Kasumi-1 (cell line): Measurements from ENCODE around the gene CDC42EP5.
A peak's percentile ranks its signal among the peaks of the same experiment; 100 is the strongest.
"Not testable (repeated sequence)": the region's sequence is repeated elsewhere in the genome, so short reads cannot be mapped to it uniquely, and the experiment has no call there.

Experiments
- DNase-seq, 2 experiments: peaks; one replicate each; lab custom pipeline; 2025; lab: John Stamatoyannopoulos, UW

Gene CDC42EP5

DNA sequence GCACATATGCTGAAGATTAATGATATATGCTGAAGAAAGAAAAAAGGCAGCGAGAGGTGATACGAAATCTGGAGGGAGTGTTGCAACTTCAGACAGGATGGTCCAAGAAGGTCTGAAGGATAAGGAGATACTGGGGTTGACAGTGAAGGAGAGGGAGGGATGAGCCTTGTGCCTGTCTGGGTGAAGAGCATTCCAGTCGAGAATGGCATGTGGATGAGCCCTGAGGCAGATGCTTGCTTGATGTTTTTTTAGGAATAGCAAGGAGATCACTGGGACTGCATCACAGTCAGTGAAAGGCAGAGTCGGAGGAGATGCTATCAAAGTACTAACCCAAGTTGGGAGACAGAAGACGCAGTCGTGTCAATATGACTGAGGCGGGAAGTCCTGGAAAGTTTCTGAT lies 16.2 kb upstream of the CDC42EP5 start:
- no peak for DNase-seq

DNA sequence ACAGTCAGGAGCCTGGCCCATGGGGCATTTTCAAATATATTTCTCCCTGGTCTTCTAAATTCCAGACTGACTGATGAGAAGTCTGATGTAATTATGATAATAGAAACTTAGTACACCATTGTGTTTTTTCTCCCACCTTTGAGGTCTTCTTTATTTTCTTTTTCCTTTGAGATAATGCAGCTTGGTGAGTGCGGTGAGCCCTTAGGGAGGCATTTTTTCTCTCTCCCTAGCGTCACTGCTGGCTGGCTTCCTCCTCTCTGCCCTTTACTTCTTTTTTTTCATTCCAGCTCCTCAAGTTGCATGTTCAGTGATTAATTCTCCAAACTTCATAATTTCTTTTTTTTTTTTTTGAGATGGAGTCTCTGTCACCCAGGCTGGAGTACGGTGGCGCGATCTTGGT lies 12.8 kb upstream of the CDC42EP5 start:
- peak in 1 of 2 experiments; percentile 28 for DNase-seq

DNA sequence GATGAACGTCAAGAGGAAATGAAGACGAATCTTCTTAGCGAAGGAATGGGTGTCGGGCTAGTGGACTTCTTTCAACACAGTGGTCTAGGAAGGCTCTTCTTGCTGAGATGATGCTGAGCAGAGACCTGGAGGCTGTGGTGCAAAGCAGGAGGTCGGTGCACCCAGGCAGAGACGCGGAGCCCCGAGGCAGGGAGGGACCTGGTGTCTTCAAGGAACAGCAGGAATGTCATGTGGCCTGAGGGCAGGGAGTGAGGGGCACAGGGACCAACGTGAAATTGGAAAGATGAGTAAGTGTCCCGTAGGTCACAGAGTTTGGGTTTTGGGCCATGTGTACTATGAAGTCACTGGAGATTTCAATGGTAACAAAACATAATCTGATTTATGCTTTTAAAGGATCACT lies 11.4 kb upstream of the CDC42EP5 start:
- no peak for DNase-seq

DNA sequence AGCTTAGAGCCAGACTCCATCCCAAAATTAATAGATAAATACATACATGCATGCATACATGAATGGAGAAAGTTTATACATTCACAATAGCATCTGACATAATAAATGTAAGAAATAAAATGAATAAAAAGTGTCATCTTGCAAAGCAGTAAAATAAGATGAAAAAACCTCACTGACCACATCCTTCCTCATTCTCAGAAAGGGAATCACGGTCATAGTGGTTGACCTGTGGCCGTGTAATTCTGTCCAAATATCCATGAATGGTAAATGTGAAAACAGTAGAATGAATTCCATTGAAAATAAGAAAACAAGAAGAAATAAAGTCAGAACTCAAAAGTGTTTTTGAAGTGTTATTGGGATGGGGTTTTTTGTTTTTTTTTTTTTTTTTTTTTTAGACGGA lies 9.8 kb upstream of the CDC42EP5 start:
- peak; percentile 50 to 55 for DNase-seq

DNA sequence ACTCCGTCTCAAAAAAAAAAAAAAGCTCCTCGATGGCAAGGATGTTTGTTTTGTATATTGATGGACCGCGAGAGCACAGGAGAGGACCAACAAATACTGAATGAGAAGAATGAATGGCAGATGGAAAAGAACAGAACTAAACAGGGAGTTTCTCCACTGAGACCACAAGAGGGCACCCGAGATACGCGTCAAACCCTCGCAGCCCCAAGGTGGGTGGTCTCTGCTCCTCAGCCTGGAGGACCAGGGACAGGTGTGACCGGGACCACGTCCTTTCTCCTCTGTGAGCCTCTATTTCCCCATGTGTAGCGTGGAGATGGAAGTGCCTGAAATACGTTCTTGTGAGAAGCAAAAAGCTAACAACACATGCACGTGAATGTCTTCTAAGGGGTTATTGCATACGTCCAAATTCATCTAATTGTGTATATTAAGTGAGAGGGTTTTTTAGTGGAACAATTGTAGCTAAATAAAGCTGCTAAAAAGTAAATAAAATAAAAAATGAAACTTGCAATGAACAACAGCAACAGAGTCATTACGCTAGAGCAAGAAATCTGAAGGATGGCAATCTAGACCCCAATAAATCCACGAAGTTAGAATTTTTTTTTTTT lies 8.3 kb upstream of the CDC42EP5 start:
- DNase-seq: peak; percentile 73 to 76

DNA sequence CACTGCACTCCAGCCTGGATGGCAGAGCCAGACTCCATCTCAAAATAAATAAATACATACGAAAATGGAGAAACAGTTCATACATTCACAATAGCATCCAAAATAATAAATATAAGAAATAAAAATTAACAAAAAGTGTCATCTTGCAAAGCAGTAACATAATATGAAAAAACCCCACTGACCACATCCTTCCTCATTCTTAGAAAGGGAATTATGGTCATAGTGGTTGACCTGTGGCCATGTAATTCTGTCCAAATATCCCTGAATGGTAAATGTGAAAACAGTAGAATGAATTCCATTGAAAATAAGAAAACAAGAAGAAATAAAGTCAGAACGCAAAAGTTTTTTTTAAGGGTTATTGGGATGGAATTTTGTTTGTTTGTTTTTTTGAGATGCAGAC lies 7.0 kb upstream of the CDC42EP5 start:
- peak; percentile 15 to 26 for DNase-seq

DNA sequence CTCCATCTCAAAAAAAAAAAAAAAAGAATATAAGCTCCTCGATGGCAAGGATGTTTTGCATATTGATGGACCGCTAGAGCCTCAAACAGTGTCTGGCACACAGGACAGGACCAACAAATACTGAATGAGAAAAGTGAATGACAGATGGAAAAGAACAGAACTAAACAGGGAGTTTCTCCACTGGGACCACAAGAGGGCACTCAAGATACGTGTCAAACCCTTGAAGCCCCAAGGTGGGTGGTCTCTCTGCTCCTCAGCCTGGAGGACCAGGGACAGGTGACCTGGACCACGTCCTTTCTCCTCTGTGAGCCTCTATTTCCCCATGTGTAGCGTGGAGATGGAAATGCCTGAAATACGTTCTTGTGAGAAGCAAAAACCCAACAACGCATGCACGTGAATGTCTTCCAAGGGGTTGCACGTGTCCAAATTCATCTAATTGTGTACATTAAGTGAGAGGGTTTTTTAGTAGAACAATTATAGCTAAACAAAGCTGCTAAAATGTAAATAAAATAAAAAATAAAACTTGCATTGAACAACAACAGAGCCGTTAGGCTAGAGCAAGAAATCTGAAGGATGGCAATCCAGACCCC lies 5.7 kb upstream of the CDC42EP5 start:
- peak; percentile 56 to 74 for DNase-seq

DNA sequence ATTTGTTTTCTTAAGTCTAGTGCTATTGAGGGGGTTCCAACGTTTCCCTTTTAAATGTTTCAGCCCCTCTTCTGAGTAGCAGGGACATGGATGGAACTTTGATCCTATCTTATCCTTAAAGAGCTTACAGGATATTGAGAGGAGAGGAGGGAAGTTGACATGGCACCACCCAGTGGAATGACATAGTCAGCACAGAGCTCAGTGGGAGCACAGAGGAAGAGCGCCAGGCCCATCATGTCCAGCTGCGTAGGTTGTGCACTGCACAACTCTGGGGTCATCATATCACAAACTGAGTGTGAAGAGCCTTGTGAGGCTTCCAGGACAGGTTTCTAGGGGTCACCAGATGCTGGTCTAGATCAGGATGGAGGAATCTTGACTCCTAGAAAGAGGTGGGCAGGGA lies 4.6 kb upstream of the CDC42EP5 start:
- DNase-seq: no peak

DNA sequence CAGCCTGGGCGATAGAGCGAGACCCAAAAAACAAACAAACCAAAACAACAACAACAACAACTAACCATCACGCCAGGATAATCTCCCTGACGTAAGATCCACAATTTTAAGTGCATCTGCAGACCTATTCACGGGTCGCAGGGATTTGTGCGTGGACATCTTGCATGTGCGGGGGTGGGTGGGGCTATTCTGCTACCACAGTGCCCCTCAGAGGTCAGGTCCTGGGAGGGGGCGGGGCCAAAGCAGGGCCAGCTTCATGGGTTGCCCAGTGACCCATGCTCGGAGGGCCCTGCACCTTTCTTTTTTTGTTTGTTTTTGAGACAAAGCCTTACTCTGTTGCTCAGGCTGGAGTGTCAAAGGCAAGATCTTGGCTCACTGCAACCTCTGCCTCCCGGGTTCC lies 2.6 kb upstream of the CDC42EP5 start:
- no peak for DNase-seq

DNA sequence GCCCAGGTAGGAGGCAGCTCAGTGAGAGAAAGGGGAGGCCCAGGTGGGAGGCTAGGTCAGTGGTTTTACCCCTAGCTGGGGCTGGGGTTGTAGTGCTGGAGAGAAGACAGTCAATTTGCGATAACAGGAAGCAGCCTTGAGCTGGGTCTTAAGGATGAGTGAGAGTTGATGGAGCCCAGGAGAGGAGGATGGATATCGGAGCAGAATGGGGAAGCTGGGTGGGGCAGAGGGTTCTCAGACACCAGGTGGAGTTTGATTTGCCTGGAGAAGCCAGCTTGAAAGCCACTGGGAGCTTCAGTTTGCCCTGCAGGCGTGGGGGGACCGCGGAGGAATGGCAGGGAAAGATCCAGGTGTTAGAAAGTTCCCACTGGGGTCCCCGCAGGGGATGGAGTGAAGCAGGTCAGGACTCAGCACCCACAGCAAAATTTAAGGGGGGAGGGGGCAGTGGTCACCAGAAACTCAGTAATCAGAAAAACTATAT lies 836 bp upstream of the CDC42EP5 start:
- DNase-seq: no peak

DNA sequence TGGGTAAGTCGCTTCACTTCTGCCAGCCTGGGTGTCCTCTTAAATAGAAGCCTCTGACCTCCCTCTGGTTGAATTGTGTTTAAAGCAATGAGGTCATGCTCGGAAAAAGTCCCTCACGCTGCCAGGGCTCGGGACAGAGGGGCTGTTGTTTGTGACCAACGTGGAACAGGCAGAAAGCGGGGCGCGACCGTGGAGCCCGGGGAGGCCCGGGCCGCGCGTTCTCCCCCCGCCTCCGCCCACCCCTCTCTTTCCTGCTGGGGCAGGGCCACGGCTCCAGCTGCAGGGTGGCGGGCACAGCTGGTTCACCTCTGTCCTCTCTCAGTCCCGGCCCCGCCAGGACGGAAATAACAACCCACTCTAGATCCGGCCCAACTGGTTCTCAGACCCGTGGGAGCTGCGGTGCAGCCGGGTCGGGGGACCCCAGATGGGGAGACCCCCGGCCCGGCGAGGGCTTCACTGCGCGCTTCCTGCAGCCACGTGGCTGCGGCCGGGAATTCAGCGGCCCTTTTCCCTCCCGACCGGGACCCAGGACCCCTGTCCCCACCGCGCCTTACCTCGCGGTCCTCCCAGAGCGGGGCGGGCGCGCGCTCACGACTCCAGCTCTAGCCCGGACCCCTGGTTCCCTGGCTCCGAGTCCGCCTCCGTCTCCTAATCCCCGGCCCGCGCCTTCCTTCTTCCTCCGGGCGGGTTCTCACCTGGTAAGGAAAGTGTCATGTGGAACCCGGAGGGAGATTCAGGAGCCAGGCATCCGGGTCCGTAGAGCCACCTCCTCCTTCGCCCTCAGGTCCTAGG lies 1.9 kb downstream of the CDC42EP5 start:
- no peak for DNase-seq

DNA sequence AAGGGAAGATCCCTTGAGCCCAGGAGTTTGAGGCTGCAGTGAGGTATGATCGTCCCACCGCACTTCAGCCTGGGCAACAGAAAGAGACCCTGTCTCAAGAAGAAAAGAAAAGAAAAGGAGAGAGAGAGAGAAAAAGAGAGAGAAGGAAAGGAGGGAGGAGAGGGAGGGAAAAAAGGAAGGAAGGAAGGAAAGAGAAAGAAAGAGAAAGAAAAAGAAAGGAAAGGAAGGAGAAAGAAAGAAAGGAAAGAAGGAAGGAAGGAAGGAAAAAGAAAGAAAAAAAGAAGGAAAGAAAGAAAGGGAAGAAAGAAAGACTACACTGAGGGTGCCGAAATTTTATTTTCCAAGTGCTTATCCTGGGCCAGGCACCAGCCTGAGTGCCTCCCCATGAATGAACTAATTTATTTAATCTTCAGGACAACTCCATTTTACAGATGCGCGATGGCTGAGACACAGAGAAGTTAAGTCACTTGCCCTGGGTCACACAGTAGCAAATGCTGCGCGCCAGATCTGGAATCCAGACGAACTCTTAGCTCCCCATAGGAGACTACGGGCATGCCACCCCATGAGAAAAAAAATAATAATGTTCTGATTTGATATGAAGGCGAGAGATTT lies 2.7 kb downstream of the CDC42EP5 start:
- DNase-seq: no peak

DNA sequence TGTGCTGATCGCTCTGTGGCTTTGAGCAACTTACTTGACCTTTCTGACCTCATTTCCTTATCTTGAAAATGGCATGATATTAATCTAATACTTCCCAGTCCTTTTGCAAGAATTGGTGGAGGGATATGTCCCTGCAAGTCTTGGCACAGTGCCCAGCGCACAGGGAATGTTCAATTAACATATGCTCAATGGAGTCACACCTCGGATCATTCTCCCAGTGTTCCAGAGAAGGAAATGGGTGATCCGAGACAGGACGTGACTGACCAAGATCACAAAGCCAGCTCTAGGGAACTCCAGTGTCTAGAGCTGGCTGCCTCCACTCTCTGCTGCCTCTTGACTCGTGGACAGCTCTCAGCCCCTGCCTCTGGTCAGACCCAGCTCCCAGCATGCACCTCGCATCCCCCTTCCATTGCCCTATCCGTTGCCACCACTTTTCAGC lies 3.6 kb downstream of the CDC42EP5 start:
- no peak for DNase-seq

DNA sequence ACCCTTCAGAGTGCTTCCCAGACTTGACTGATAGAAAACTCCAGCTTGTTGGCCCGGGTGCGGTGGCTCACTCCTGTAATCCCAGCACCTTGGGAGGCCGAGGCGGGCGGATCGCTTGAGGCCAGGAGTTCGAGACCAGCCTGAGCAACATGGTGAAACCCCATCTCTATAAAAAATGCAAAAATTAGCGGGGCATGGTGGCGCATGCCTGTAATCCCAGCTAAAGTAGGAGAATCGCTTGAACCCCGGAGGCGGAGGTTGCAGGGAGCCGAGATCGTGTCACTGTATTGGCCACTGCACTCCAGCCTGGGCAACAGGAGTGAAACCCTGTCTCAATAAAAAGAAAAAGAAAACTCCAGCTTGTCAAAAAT lies 7.0 kb downstream of the CDC42EP5 start:
- not testable (repeated sequence) for DNase-seq

DNA sequence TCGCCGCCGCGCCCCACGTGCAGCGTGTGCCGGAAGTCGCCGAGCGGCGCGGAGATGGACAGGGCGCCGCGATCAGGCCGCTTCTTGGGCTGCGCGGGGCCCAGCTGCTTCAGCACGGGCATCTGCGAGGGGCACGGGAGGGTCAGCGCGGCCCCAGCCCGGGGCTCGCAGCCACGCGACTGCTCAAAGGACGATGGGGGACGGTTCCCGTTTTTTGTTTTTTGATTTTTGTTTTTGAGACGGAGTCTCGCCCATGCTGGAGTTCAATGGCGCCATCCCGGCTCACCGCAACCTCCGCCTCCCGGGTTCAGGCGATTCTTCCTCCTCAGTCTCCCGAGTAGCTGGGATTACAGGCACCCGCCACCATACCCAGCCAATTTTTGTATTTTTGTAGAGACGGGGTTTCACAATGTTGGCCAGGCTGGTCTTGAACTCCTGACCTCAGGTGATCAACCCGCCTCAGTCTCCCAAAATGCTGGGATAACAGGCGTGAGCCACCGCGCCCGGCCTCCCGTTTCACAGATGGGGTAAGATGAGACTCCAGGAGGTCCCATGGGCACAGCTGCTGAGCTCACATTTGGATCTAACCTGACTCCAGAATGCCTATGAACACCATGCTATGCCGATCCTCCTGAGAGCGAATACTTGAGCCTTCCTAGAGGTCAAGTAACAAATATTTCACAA lies 7.5 kb downstream of the CDC42EP5 start:
- no peak for DNase-seq

DNA sequence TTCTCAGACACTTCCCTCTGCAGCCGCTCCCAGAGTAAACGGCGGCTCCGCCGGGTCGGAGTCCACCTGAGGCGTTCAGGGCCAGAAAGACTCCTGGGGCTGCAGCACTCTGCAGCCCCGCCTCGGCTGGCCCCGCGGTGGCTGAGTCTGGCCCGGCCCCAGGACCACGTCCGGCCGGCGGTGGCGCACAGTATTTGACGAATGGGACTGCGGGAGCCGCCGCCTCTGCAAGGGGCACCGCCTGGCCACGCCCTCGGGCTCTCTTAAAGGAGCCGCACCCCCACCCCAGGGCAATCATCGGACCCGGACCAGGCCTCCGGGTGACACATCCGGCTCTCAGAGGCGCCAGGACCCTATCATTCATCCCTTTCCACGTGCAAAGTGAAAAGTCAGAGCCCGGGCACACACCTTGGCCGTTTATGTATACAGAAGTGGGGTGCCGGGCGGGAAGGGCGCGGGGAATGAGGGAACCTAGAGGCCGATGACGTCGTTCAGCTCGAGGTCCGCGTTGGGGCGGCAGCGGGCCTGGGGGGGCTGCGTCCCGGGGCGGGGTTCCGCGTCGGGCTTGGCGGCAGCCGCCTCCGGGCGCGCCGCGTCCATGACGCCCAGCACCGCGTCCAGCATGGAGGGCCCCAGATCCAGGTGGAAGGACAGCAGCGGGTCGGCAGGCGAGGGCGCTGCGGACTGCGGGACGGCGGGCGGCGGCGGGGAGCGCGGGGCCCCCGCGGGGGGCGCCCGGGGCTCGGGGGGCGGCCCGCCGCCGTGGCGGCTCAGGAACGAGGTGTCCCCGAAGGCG lies 8.3 kb downstream of the CDC42EP5 start:
- DNase-seq: peak; percentile 89 to 92

DNA sequence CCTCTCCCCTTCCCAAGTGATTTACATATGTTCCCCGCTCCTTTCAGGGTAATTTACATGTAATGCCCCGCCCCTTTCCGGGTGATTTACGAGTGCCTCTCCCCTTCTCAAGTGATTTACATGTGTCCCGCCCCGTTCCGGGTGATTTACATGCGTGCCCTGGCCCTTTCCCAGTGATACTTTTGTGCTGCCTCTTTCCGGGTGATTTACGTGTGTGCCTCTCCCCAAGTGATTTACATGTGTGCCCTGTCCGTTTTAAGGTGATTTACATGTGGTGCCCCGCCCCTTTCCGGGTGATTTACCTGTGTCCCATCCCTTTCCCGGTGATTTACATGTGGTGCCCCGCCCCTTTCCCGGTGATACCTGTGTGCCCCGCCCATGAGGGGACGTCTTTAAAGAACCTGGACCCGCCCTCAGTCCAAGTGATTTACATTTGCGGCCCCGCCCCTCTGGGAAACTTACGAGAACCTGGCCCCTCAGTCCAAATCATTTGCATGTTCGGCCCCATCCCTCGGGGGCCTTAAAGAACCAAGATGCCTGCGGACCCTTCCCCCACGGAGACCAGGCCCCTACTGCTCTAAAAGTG lies 9.0 kb downstream of the CDC42EP5 start:
- DNase-seq: peak; percentile 97 to 99

DNA sequence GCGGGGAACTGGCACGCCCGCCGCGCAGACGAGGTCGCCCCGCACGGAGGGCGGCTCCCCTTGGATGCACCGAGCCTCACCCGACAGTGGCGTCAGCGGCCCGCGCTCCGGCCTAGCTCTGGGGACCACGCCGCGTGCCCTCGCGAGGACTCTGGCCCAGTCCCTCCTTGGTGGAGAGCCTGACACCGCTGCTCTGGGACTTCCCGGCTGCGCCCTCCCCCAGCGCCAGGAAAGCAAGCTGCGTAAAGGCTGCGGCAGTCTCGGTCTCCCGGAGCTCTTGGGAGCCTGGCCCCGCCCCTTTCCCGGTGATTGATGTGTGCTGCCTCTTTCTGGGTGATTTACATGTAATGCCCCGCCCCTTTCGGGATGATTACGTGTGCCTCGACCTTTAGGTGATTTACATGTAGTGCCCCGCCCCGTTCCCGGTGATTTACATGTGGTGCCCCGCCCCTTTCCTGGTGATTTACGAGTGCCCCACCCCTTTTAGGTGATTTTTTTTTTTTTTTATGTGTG lies 9.5 kb downstream of the CDC42EP5 start, which contains the start of gene LENG9:
Gene LENG9 (minus strand): TSS at position 248 of the 513 bp plus-strand sequence. CDS start 252 bp downstream, outside the sequence.
- DNase-seq: peak; percentile 98 to 99

DNA sequence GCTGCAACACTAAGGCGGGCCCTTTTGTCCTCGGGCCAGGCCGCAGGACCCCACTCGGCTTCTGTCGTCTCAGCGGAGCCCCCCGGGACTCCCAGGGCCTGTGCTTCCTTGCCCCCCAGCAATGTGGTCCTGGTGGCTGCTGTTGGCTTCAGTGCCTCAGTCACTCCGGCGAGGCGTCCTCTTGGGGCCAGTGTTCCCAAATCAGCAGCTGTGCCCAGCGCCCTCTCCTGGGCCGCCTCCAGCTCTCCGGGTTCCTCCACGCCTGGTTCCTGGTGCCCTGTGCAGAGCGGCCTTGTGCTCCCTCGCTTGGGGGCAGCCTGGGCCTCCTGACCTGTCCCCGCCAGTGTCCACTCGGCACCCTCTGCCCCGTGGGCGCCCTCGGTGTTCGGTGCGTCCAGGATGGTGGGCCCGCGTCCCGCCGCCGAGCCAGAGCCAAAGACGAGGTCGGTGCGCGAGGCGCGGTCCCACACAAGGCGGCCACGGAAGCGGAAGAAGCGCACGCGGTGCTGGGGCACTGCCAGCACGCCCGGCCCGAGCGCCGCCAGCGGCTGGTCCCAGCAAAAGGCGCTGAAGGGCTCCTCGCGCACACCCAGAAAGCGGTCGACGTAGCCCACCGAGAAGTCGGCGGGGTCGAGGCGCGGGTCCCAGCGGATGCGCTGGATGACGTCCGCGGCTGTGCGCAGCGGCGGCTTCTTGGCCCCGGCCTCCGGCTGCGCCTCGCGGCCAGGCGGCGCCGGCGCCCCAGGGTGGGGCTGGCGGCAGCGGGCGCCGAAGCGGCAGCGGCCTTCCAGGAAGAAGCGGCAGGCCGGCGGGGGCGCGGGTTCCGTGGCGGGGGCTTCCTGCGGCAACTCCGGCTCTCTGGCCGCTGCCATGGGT lies 10.2 kb downstream of the CDC42EP5 start:
- DNase-seq: peak; percentile 53 to 63
